Neural progenitor cell (in vitro differentiated cells): ENCODE measurements around the gene GPM6B.

Experiments used
- CTCF ChIP-seq: fragments of 200-600 bp; sonication (generic); IDR thresholded peaks from 2 replicates; pipeline ENCODE4 v1.5.1; 2017; ENCODE audit warnings: antibody characterized with exemption, mild to moderate bottlenecking
- EZH2phosphoT487 ChIP-seq: fragments of 200-600 bp; sonication (generic); IDR thresholded peaks from 2 replicates; pipeline ENCODE4 v1.6.1; 2017; ENCODE audit warnings: antibody characterized with exemption

DNA sequence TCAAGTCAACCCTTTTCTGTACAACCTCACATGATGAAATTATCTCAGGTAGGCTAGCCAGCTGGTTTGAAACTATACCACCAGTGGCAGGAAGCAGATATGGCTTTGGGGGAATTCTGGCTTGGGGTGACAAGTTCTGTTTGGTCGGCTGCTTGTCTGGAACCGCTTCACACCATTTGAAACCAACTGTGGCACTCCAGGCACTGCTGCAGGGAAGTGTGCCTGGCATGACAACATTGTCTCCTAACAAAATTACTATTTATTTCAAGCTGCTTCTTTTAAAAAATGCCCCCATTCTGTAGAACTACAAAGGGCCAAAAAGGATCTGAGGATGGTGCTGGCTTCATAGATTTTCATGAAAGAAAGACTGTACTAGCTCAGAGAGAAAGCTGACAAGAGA, 37.1 kb upstream of the GPM6B start:
- no peak for TF ChIP-seq CTCF
- TF ChIP-seq EZH2phosphoT487, result no peak
